H1 (cell line): ENCODE data around the gene TSHZ2. TPM values are rescaled to one million over a fixed set of nuclear protein-coding genes. Genes with fewer than 3 reads are reported as not detected.

Source experiments
- CTCF ChIA-PET: fragments of 300-600 bp; sonication (Branson Sonifier 250); formaldehyde crosslinking; loops from one replicate; lab custom pipeline; 2021; ENCODE audit not compliant: partially characterized antibody; lab: Charles Lee
- POLR2A ChIA-PET: fragments of 300-600 bp; sonication (Branson Sonifier 250); formaldehyde crosslinking; loops from one replicate; lab custom pipeline; 2021; ENCODE audit warnings: inconsistent platforms; ENCODE audit not compliant: partially characterized antibody; lab: Charles Lee
- DNase-seq, 2 experiments: peaks; one replicate each; pipeline versions ENCODE4 v3.0.0 to v3.0.0-alpha.2; 2010 to 2022; ENCODE audit warnings: low spot score in 2 of 2, low read depth in 1 of 2, mixed read lengths in 1 of 2
- FAIRE-seq: peaks from 2 replicates; lab custom pipeline; 2011; peaks lifted over from hg19 to GRCh38; lab: Jason Lieb, UNC
- H2AFZ ChIP-seq: 2 replicates; pipeline ENCODE4 v1.8.1; 2012; ENCODE audit warnings: low read length, inconsistent platforms
- H2AK5ac ChIP-seq: 2 replicates; pipeline ENCODE4 v1.6.1; 2013; ENCODE audit warnings: low read depth, low read length
- H2BK120ac ChIP-seq: replicated peaks from 2 replicates; pipeline ENCODE3; 2013; ENCODE audit warnings: low read depth, low read length, inconsistent platforms
- H2BK12ac ChIP-seq: 2 replicates; pipeline ENCODE4 v1.6.1; 2013; ENCODE audit warnings: low read depth, low read length
- H2BK15ac ChIP-seq: 2 replicates; pipeline ENCODE4 v1.6.1; 2013; ENCODE audit warnings: low read length
- H2BK20ac ChIP-seq: 2 replicates; pipeline ENCODE4 v1.6.1; 2013; ENCODE audit warnings: low read length
- H2BK5ac ChIP-seq: 2 replicates; pipeline ENCODE4 v1.6.1; 2013; ENCODE audit warnings: low read depth, low read length
- H3K14ac ChIP-seq: 2 replicates; pipeline ENCODE4 v1.6.1; 2013; ENCODE audit warnings: inconsistent platforms; ENCODE audit not compliant: insufficient read length
- H3K18ac ChIP-seq: 2 replicates; pipeline ENCODE4 v1.6.1; 2013; ENCODE audit warnings: low read length; ENCODE audit errors: extremely low read depth
- H3K23ac ChIP-seq: 2 replicates; pipeline ENCODE4 v1.6.1; 2013; ENCODE audit warnings: inconsistent platforms; ENCODE audit not compliant: insufficient read length
- H3K23me2 ChIP-seq: 2 replicates; pipeline ENCODE4 v1.6.1; 2013; ENCODE audit warnings: low read depth, low read length
- H3K27ac ChIP-seq: 2 replicates; pipeline ENCODE4 v1.6.1; 2011; ENCODE audit warnings: low read depth, low read length, inconsistent platforms
- H3K27me3 ChIP-seq, 4 experiments: replicated peaks in 1 of 4; 1 replicate in 1 of 4; 2 replicates in 3 of 4; pipeline versions ENCODE4 v1.6.1 to v1.8.1; 2011 to 2013; ENCODE audit warnings: low read length in 3 of 4, mild to moderate bottlenecking in 3 of 4, inconsistent platforms in 2 of 4, mixed read lengths in 2 of 4, moderate library complexity in 1 of 4; ENCODE audit not compliant: control insufficient read depth in 3 of 4, insufficient read depth in 3 of 4; ENCODE audit errors: extremely low read depth in 1 of 4
- H3K36me3 ChIP-seq, 4 experiments: 2 replicates each; pipeline versions ENCODE4 v1.6.1 to v1.8.1; 2011 to 2013; ENCODE audit warnings: mild to moderate bottlenecking in 4 of 4, low read length in 3 of 4, moderate library complexity in 2 of 4, control low read depth in 1 of 4, inconsistent platforms in 1 of 4; ENCODE audit not compliant: insufficient read depth in 4 of 4, control insufficient read depth in 2 of 4
- H3K4ac ChIP-seq: replicated peaks from 2 replicates; pipeline ENCODE3; 2013; ENCODE audit warnings: low read length, low read depth, mixed read lengths, inconsistent platforms; ENCODE audit not compliant: insufficient read length
- H3K4me1 ChIP-seq, 4 experiments: replicated peaks in 1 of 4; 1 replicate in 1 of 4; 2 replicates in 3 of 4; pipeline versions ENCODE4 v1.6.1 to v1.8.1; 2011 to 2013; ENCODE audit warnings: low read length in 3 of 4, inconsistent platforms in 2 of 4, mixed read lengths in 1 of 4; ENCODE audit not compliant: insufficient read depth in 4 of 4, control insufficient read depth in 3 of 4
- H3K4me2 ChIP-seq, 2 experiments: 2 replicates each; pipeline versions ENCODE4 v1.6.1 to v1.8.1; 2011 to 2013; ENCODE audit warnings: low read depth in 2 of 2, low read length in 2 of 2, control low read depth in 1 of 2, inconsistent platforms in 1 of 2, mild to moderate bottlenecking in 1 of 2; ENCODE audit not compliant: insufficient read depth in 1 of 2
- H3K4me3 ChIP-seq, 4 experiments: fragments of 200-600, 300-600 bp in 1 of 4; sonication (generic), shearing (Covaris generic), sonication (Bioruptor Twin) in 1 of 4; 2 replicates each; pipeline versions ENCODE4 v1.5.1 to v1.8.1; 2011 to 2016; ENCODE audit warnings: low read length in 4 of 4, low read depth in 3 of 4, control low read depth in 2 of 4, inconsistent platforms in 2 of 4, mild to moderate bottlenecking in 2 of 4, mixed read lengths in 1 of 4, moderate library complexity in 1 of 4; ENCODE audit not compliant: insufficient read depth in 2 of 4; ENCODE audit errors: extremely low read depth in 1 of 4
- H3K56ac ChIP-seq: replicated peaks from 2 replicates; pipeline ENCODE3; 2013; ENCODE audit warnings: low read depth, mild to moderate bottlenecking, mixed read lengths, low read length, inconsistent platforms; ENCODE audit not compliant: insufficient read length
- H3K79me1 ChIP-seq: 2 replicates; pipeline ENCODE4 v1.6.1; 2013; ENCODE audit warnings: low read depth, low read length, control low read depth
- H3K79me2 ChIP-seq, 2 experiments: 2 replicates each; pipeline versions ENCODE4 v1.6.1 to v1.8.1; 2012 to 2013; ENCODE audit warnings: low read length in 2 of 2, mild to moderate bottlenecking in 2 of 2, inconsistent platforms in 1 of 2; ENCODE audit not compliant: insufficient read depth in 2 of 2, control insufficient read depth in 1 of 2
- H3K9ac ChIP-seq, 4 experiments: replicated peaks in 1 of 4; 1 replicate in 1 of 4; 2 replicates in 3 of 4; pipeline versions ENCODE4 v1.6.1 to v1.8.1; 2011 to 2013; ENCODE audit warnings: low read depth in 3 of 4, low read length in 3 of 4, control low read depth in 2 of 4, mild to moderate bottlenecking in 2 of 4, moderate library complexity in 2 of 4, inconsistent platforms in 1 of 4; ENCODE audit errors: extremely low read depth in 1 of 4
- H3K9me3 ChIP-seq, 2 experiments: 2 replicates each; pipeline versions ENCODE4 v1.6.1 to v1.8.1; 2012 to 2013; ENCODE audit warnings: mild to moderate bottlenecking in 2 of 2, moderate library complexity in 2 of 2, control low read depth in 1 of 2, inconsistent platforms in 1 of 2, low read depth in 1 of 2, low read length in 1 of 2, mixed read lengths in 1 of 2; ENCODE audit not compliant: insufficient read depth in 2 of 2
- H4K20me1 ChIP-seq, 2 experiments: replicated peaks in 1 of 2; 2 replicates each; pipeline versions ENCODE3 to v1.8.1; 2011 to 2013; ENCODE audit warnings: inconsistent platforms in 2 of 2, low read length in 2 of 2, mild to moderate bottlenecking in 1 of 2; ENCODE audit not compliant: insufficient read depth in 2 of 2, control insufficient read depth in 1 of 2
- H4K5ac ChIP-seq: 2 replicates; pipeline ENCODE4 v1.6.1; 2013; ENCODE audit warnings: low read length, low read depth, mixed read lengths, inconsistent platforms; ENCODE audit not compliant: insufficient read length
- H4K8ac ChIP-seq: 2 replicates; pipeline ENCODE4 v1.8.0; 2013; ENCODE audit warnings: mild to moderate bottlenecking, moderate library complexity, low read length, inconsistent platforms; ENCODE audit not compliant: insufficient read depth; ENCODE audit errors: extremely low read depth
- H4K91ac ChIP-seq: replicated peaks from 2 replicates; pipeline ENCODE3; 2013; ENCODE audit warnings: low read length, mixed read lengths, inconsistent platforms; ENCODE audit not compliant: insufficient read length
- CBX5 ChIP-seq: fragments of 300-800, 300-1000 bp; sonication (generic); IDR thresholded peaks from 2 replicates; pipeline ENCODE4 v1.7.1; 2016; ENCODE audit warnings: antibody characterized with exemption, low read length, low read depth
- E2F6 ChIP-seq: IDR thresholded peaks from 2 replicates; pipeline ENCODE4 v1.6.1; 2012; ENCODE audit warnings: inconsistent platforms
- EGR1 ChIP-seq: IDR thresholded peaks from 2 replicates; pipeline ENCODE4 v1.6.1; 2011; ENCODE audit warnings: low read depth, low read length, borderline replicate concordance
- JUN ChIP-seq: IDR thresholded peaks from 2 replicates; pipeline ENCODE4 v1.6.1; 2011; ENCODE audit warnings: low read depth, mild to moderate bottlenecking, improper control_type of control experiment, low read length
- PHF8 ChIP-seq: fragments of 200-600 bp; sonication (generic); conservative IDR thresholded peaks from 2 replicates; pipeline ENCODE4 v1.7.1; 2012; ENCODE audit warnings: low read depth, mild to moderate bottlenecking, inconsistent platforms, low read length, moderate library complexity
- RFX5 ChIP-seq: IDR thresholded peaks from 2 replicates; pipeline ENCODE4 v1.6.1; 2011; ENCODE audit warnings: low read depth, low read length, improper control_type of control experiment, borderline replicate concordance
- SIN3A ChIP-seq, 2 experiments: IDR thresholded peaks in 1 of 2; conservative IDR thresholded peaks in 1 of 2; 2 replicates each; pipeline ENCODE4 v1.6.1; 2011 to 2012; ENCODE audit warnings: low read length in 2 of 2, improper control_type of control experiment in 1 of 2, low read depth in 1 of 2, mild to moderate bottlenecking in 1 of 2
- SIX5 ChIP-seq: IDR thresholded peaks from 2 replicates; pipeline ENCODE4 v1.6.1; 2011; ENCODE audit warnings: mild to moderate bottlenecking, low read depth, low read length
- SP1 ChIP-seq: IDR thresholded peaks from 2 replicates; pipeline ENCODE4 v1.6.1; 2011; ENCODE audit warnings: low read depth, low read length
- TAF7 ChIP-seq: optimal IDR thresholded peaks from 2 replicates; pipeline ENCODE3; 2011; ENCODE audit warnings: low read depth, mild to moderate bottlenecking, inconsistent platforms, low read length, moderate library complexity, borderline replicate concordance
- TEAD4 ChIP-seq: IDR thresholded peaks from 2 replicates; pipeline ENCODE4 v1.6.1; 2012; ENCODE audit warnings: low read depth, low read length, inconsistent platforms, mixed read lengths
- USF2 ChIP-seq: IDR thresholded peaks from 2 replicates; pipeline ENCODE4 v1.6.1; 2011; ENCODE audit warnings: low read length, improper control_type of control experiment
- YY1 ChIP-seq: IDR thresholded peaks from 2 replicates; pipeline ENCODE4 v1.6.1; 2011; ENCODE audit warnings: low read depth, mild to moderate bottlenecking, low read length
- WGBS, 2 experiments: shearing (Covaris generic) in 1 of 2; methylation state at CpG; one replicate each; pipeline versions ENCODE4 v1.1.6 to v1.1.7; 2013 to 2015; ENCODE audit warnings: low lambda C conversion rate in 2 of 2, mixed read lengths in 2 of 2, inconsistent platforms in 1 of 2, low coverage in 1 of 2, missing lambda C conversion rate in 1 of 2; ENCODE audit not compliant: insufficient replicate concordance in 2 of 2, insufficient coverage in 1 of 2, insufficient read length in 1 of 2; ENCODE audit errors: extremely low coverage in 1 of 2, missing lambda C conversion rate in 1 of 2; 5-methylcytosine and 5-hydroxymethylcytosine counted together
- polyA plus RNA-seq, 7 experiments: library from polyadenylated mRNA; depleted of rRNA in 3 of 7; stranded (reverse) in 5 of 7; unstranded in 2 of 7; fragments of >200 nt in 5 of 7; fragments of 200-250 nt in 2 of 7; gene quantifications; 1 replicate in 5 of 7; 2 replicates in 1 of 7; 4 replicates in 1 of 7; pipeline versions ENCODE4 v1.2.1 to v1.2.3, GENCODE V29; 2011 to 2013; ENCODE audit warnings: missing spikeins in 2 of 7, mixed read lengths in 2 of 7
- total RNA-seq: library from RNA; stranded (reverse); fragmentation: NEBNext Ultra II Directional; extraction: Animal tissue kit (Norgen Biotek cat#: 25700); gene quantifications from 2 replicates; pipeline ENCODE4 v1.2.1, GENCODE V29; 2021

Gene TSHZ2
- total and polyA plus RNA-seq, 2 of the 8 experiments (the other 6 are each of a cell fraction or from before 2014, with no cell fraction given), result 0.14 to 0.30 TPM

- Histone ChIP-seq H3K23me2 (no peaks in the 10 kb centered on the region), H2BK12ac (no peak overlapping the region), H4K8ac (no peak overlapping the region), H3K56ac (no peak overlapping the region), H3K79me1 (no peaks in the 10 kb centered on the region), H3K18ac (no peak overlapping the region), H3K4ac (no peak overlapping the region), H2BK5ac (peak overlapping the region; percentile 73; the same call in 1 of the 2 replicates), H4K5ac (no peak overlapping the region), H3K9ac (no peak overlapping the region), H2AFZ (no peak overlapping the region), H3K4me1 (peaks cover 11 to 30% (median 19%) of the 10 kb centered on the region in 4 experiments; a peak in 6 of 7 replicates), H3K27me3 (no peaks in the 10 kb centered on the region), H4K91ac (no peak overlapping the region), H2BK120ac (no peak overlapping the region), H2BK15ac (no peak overlapping the region), H3K4me2 (peak overlapping the region in 1 of 2 experiments; percentile 29; a peak in 1 of 4 replicates), H3K4me3 (no peak overlapping the region), H2BK20ac (no peak overlapping the region), H3K23ac (no peak overlapping the region), H3K27ac (no peak overlapping the region), H3K14ac (no peak overlapping the region), H3K9me3 (no peaks in the 10 kb centered on the region), H4K20me1 (no peaks in the 10 kb centered on the region), H3K79me2 (no peaks in the 10 kb centered on the region), H3K36me3 (no peaks in the 10 kb centered on the region), H2AK5ac (no peak overlapping the region)
- DNase-seq, result no peak
- FAIRE-seq, result no peak
- WGBS, 2 experiments, result 61% methylated on average over 3 of the region's 3 CpGs; no CpG with 5 or more reads in 1 of the 2 experiments
- ChIA-PET CTCF (interaction anchor here (0.9 to 1.3 kb wide), 6 partner anchors 11 to 162 kb away, joined by 3 to 4 read pairs (median 3); no protein-coding TSS in a partner anchor), POLR2A (no interaction called here)
- TF ChIP-seq PHF8, result no peak
- no peak for TF ChIP-seq SIX5
- TF ChIP-seq E2F6, result no peak
- no peak for TF ChIP-seq SP1
- no peak for TF ChIP-seq SIN3A (conservative IDR thresholded peaks at IDR 0.05 in 1 of 2, IDR thresholded peaks at IDR 0.05 in 1 of 2; ENCODE audit: low read depth in 1 of 2, low read length in 2 of 2)
- no peak for TF ChIP-seq RFX5
- no peak for TF ChIP-seq YY1
- no peak for TF ChIP-seq USF2
- no peak for TF ChIP-seq TAF7
- no peak for TF ChIP-seq CBX5
- no peak for TF ChIP-seq EGR1
- no peak for TF ChIP-seq TEAD4
- no peak for TF ChIP-seq JUN
These were observed 311.4 kb downstream of the TSHZ2 start for GRCh38 chr20:53283597-53283996.
